Activated naive CD8-positive, alpha-beta T cell treated with anti-CD3 and anti-CD28 coated beads, Interleukin-2, amount 10 ng/mL, durations not matched to agents 7 days and 5 days (primary cell): ENCODE results near the gene S100A10. TPM values are rescaled to one million over a fixed set of nuclear protein-coding genes. Genes with fewer than 3 reads are reported as not detected.
A peak's percentile ranks its signal among the peaks of the same experiment; 100 is the strongest.

Experiments
- ATAC-seq: fragments of 150-1000 bp; cut with Tn5 transposase; one replicate; pipeline ENCODE4 v1.10.0; 2021; ENCODE audit warnings: low read depth, moderate library complexity
- POLR2A ChIA-PET: fragments of 350-600 bp; sonication (Branson Sonifier 250); formaldehyde crosslinking; loops from one replicate; lab custom pipeline; 2021; ENCODE audit warnings: antibody characterized with exemption; lab: Charles Lee
- DNase-seq: peaks from one replicate; pipeline ENCODE4 v3.0.0; 2021
- H3K27ac Mint-ChIP-seq: one replicate; pipeline ENCODE4 v1.8.0; 2022; ENCODE audit warnings: mild to moderate bottlenecking, mixed read lengths
- H3K27me3 Mint-ChIP-seq: one replicate; pipeline ENCODE4 v1.8.0; 2022; ENCODE audit warnings: mild to moderate bottlenecking, moderate library complexity, mixed read lengths
- H3K36me3 Mint-ChIP-seq: one replicate; pipeline ENCODE4 v1.8.0; 2021; ENCODE audit warnings: mild to moderate bottlenecking, mixed read lengths
- H3K4me1 Mint-ChIP-seq: one replicate; pipeline ENCODE4 v1.8.0; 2021; ENCODE audit warnings: mixed read lengths
- H3K4me3 Mint-ChIP-seq: one replicate; pipeline ENCODE4 v1.8.0; 2022; ENCODE audit warnings: mild to moderate bottlenecking, moderate library complexity, mixed read lengths
- H3K9me3 Mint-ChIP-seq: one replicate; pipeline ENCODE4 v1.8.0; 2021; ENCODE audit warnings: mixed read lengths
- total RNA-seq, 2 experiments: library from RNA; stranded (reverse); gene quantifications; one replicate each; pipeline ENCODE4 v1.2.3, GENCODE V29; 2021

S100A10 gene
- total RNA-seq, 2 experiments from 2014 or later = 529 to 544 TPM

DNA sequence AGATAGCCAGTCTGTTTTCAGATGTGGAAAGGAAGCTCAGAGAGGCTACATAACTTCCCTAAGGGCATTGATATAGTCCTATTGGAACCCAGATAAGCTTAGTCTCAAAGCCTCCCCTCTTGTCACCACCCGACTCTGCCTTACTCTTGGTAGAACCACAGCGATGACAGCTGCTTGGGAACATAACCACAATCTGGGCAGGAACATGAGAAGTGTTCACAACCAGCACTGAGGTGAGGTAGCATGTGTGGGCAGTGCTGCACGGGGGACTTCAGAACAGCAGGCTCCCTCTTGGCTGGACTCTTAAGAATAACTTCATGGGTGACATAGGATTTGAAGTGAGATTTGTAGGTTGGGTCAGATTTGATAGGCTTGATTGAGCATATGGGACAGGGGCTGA lies 9.3 kb upstream of the S100A10 start:
- DNase-seq = no peak
- Mint-ChIP-seq H3K9me3 (no peaks in the 10 kb centered on the region), H3K4me1 (peaks cover 5% of the 10 kb centered on the region), H3K27ac (no peak overlapping the region), H3K27me3 (peaks cover 45% of the 10 kb centered on the region), H3K36me3 (no peaks in the 10 kb centered on the region), H3K4me3 (no peak overlapping the region)
- no peak for ATAC-seq
- POLR2A ChIA-PET = interaction anchor here (1.1 kb wide), 1 partner anchor 35 kb away, joined by 3 read pairs; no protein-coding TSS in a partner anchor

DNA sequence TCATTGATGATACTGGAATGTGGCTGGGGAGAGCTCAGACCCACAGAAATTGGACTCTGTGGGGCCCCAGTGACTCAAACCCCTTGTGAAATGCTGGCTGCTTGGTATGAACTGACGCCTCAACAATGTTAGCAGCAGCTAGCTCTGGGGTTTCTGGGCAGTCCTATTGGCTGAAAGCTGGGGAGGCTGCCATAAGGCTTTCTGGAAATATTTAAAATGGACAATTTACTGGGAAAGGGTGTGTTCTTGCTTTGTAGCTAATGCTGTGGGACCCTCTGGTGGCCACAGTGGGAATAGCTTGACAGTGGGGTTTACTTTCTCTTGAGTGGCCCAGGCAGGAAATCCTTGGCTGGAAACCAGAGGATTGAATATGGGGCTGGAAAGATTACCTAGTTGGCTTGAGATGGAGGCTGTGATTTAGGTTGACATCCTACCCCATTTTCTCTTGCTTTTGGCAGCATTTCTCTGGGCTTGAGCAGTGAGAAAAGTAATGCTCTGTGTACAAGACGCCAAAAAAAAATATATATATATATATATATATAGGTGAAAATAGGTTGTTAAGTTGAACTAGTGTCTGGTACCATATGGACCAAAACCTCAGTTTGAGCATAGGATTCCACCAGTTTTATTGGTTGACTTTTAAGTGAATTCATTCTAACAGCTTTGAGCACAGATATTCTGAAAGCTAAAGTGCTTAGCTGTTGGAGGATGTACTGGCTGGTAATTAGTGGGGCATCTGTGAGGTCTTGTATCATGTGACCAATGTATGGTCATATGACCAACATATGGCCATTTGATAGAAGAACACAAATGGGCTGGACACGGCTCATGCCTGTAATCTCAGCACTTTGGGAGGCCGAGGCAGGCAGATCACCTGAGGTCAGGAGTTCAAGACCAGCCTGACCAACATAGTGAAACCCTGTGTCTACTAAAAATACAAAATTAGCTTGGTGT lies 8.2 kb upstream of the S100A10 start:
- Mint-ChIP-seq H3K27ac (no peak overlapping the region), H3K4me1 (peaks cover 4% of the 10 kb centered on the region), H3K27me3 (peaks cover 47% of the 10 kb centered on the region), H3K4me3 (no peak overlapping the region), H3K36me3 (no peaks in the 10 kb centered on the region), H3K9me3 (no peaks in the 10 kb centered on the region)
- POLR2A ChIA-PET = interaction anchor here (1.1 to 2.0 kb wide), 6 partner anchors 34 to 97 kb away, joined by 3 to 10 read pairs (median 4); no protein-coding TSS in a partner anchor
- ATAC-seq = peak; percentile 73
- peak; percentile 75 for DNase-seq

DNA sequence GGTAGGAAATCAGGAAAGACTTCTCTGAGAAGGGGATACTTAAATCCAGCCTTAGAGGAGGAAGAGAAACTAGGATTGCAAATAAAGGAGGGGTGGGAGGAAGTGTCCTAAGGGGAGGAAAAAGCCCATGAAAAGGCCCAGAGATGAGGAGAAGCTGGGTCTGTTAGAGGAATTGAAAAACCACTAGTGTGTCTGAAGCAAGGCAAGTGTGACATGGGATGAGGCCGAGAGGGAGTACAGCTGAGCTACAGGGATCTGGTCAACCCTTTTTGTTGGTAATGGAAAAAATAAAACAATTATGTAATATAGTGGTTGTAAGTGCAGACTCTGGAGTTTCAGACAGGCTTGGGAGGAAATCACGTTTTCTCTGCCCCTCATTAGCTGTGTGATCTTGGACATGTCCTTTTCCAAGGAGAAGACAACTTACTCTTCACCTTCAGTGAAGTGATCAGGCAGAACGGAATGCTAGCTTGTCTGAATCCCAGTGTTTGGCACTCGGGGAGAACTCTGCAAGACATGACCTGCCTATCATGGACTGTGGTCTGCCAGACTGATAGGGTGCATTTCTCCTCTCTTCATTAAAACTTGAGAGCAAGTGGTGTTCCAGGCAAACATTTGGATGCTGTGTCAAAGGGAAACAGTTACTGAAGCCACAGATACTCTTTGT lies 7.4 kb upstream of the S100A10 start:
- no peaks in the 10 kb centered on the region for H3K9me3 Mint-ChIP-seq
- no peaks in the 10 kb centered on the region for H3K36me3 Mint-ChIP-seq
- H3K4me3 Mint-ChIP-seq = no peak overlapping the region
- H3K4me1 Mint-ChIP-seq = peaks cover 3% of the 10 kb centered on the region
- DNase-seq = no peak
- ATAC-seq = no peak
- POLR2A ChIA-PET = interaction anchor here (1.1 to 2.0 kb wide), 5 partner anchors 33 to 96 kb away, joined by 3 to 10 read pairs (median 5); no protein-coding TSS in a partner anchor
- no peak overlapping the region for H3K27ac Mint-ChIP-seq
- peaks cover 47% of the 10 kb centered on the region for H3K27me3 Mint-ChIP-seq

DNA sequence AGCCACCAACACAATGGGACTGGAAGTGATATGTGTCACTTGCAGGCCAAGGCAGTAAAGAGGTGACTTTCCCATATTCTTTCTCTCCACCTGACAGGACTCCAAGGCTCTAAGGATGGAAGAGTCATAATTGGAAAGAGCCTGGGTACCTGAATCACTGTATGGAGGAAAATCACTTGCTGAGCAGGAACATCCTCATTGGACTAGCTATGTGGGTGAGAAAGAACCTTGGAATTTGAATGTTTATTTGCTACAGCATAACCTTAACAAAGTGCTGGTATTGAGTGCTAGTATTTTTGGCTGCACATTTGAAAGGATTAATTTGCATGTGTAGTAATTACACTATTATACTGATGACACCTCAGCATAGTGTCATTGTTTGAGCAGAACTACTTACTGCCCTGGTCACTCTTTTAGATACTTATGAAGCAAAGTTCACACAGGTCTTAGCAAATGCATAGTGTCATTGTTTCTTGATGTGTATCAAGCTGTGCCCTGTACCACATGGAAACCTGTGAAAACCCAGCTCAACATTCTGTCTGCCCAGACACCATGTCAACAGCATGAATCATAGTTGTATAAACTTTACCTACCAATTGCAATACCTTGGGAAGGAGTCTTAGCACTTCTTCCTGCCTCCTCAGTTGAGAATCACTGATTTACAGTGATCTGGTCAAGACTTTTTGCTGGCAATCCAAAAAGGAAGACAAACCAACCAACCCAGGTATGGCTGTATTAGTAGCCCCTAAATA lies 5.1 kb upstream of the S100A10 start:
- Mint-ChIP-seq H3K4me3 (no peak overlapping the region), H3K27ac (no peak overlapping the region), H3K4me1 (peaks cover 5% of the 10 kb centered on the region), H3K27me3 (peaks cover 34% of the 10 kb centered on the region), H3K36me3 (no peaks in the 10 kb centered on the region), H3K9me3 (no peaks in the 10 kb centered on the region)
- no peak for DNase-seq
- ATAC-seq = no peak
- POLR2A ChIA-PET = no interaction called here

DNA sequence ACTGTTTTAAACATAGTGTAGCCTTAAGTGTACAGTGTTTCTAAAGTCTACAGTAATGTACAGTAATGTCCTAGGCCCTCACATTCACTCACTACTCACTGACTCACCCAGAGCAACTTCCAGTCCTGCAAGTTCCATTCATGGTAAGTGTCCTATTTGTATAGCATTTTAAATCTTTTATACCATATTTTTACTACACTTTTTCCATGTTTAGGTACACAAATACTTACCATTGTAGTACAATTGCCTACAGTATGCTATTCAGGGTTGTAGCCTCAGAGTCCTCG lies 3.6 kb upstream of the S100A10 start:
- no peak for DNase-seq
- H3K27ac Mint-ChIP-seq = no peak overlapping the region
- POLR2A ChIA-PET = interaction anchor here (0.8 kb wide), 1 partner anchor 29 kb away, joined by 4 read pairs; no protein-coding TSS in a partner anchor
- no peaks in the 10 kb centered on the region for H3K9me3 Mint-ChIP-seq
- no peak overlapping the region for H3K4me3 Mint-ChIP-seq
- ATAC-seq = no peak
- peaks cover under 1% of the 10 kb centered on the region for H3K36me3 Mint-ChIP-seq
- peaks cover 7% of the 10 kb centered on the region for H3K4me1 Mint-ChIP-seq
- peaks cover 27% of the 10 kb centered on the region for H3K27me3 Mint-ChIP-seq

DNA sequence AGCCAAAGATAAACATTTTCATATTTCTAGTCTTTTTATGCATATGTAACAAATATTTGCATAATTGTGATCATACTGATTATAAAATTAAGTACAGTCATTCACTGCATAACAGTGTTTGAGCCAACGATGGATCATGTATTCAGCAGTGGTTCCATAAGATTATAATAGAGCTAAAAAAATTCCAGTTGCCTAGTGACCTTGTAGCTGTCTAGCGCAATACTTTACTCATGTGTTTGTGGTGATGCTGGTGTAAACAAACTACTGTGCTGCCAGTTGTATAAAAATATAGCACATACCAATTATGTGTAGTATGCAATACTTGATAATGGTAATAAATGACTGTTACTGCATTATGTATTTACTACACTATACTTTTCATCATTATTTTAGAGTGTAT lies 2.1 kb upstream of the S100A10 start:
- Mint-ChIP-seq H3K4me1 (peaks cover 20% of the 10 kb centered on the region), H3K27me3 (peaks cover 23% of the 10 kb centered on the region), H3K27ac (no peak overlapping the region), H3K36me3 (peaks cover 11% of the 10 kb centered on the region), H3K4me3 (no peak overlapping the region), H3K9me3 (no peaks in the 10 kb centered on the region)
- DNase-seq = no peak
- POLR2A ChIA-PET = no interaction called here
- no peak for ATAC-seq

DNA sequence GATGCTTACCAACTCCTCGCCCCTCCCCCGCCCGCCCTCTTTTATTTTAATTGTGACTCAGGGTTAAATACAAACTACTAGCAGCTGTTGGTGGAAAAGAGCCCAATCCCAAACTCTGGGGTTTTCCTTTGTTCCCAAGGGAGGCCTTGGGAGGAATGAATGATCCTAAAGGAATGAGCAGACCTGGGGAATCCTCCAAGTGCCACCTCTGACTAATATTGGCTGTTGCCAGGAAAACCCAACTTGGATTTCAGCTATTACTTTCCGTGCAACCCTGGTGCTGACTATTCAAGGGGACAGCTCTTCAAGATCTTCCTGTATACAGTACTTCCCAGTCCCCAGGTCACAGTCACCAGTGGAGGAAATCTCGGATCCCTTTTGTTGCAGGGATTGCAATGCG lies 1.3 kb upstream of the S100A10 start:
- Mint-ChIP-seq H3K4me1 (peaks cover 27% of the 10 kb centered on the region), H3K27me3 (peaks cover 23% of the 10 kb centered on the region), H3K36me3 (peaks cover 15% of the 10 kb centered on the region), H3K27ac (no peak overlapping the region), H3K4me3 (peak overlapping the region; percentile 35), H3K9me3 (no peaks in the 10 kb centered on the region)
- no peak for ATAC-seq
- no peak for DNase-seq
- POLR2A ChIA-PET = interaction anchor here (1.6 to 3.9 kb wide), 2 partner anchors 11 to 100 kb away, joined by 3 to 26 read pairs; no protein-coding TSS in a partner anchor

DNA sequence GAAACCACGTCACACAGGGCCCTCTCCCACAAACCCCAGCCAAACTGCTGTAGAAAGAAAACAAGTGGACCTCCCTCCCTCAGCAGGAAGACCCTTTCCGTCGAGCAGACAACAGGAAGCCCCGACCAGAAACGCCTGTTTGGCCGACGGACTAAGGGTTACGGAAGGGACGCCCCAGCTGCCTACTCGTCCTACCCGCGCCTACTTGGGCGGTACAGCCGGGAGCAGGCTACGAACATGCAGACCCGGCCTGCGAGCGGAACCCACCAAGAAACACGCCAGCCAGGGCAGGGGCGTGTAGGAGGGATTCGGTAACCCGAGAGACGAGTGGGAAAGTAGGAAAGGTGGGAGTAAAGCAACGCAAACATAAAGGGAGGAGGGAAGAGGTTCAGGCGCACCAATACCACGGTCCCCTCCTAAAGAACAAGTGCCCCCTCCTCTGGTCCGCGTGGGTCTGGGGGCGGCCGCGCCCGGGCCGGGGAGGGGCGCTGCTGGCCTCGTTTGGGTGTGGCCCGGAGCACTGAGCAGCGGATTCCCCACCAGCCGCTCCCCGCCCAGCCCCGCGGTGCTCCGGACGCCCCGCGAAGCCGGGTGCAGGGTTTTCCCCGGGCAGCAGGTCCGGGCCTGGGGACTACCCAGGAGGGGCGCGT lies 450 bp downstream of the S100A10 start:
- POLR2A ChIA-PET = interaction anchor here (0.6 to 3.9 kb wide), 6 partner anchors 9 to 233 kb away, joined by 3 to 26 read pairs (median 5); partner anchors contain the start of genes S100A11 and THEM4
- Mint-ChIP-seq H3K4me1 (peaks cover 44% of the 10 kb centered on the region), H3K9me3 (no peaks in the 10 kb centered on the region), H3K4me3 (peak overlapping the region; percentile 99), H3K27me3 (peaks cover 9% of the 10 kb centered on the region), H3K27ac (peak overlapping the region; percentile 93), H3K36me3 (peaks cover 27% of the 10 kb centered on the region)
- DNase-seq (peak; percentile 61), ATAC-seq (peak; percentile 38)

DNA sequence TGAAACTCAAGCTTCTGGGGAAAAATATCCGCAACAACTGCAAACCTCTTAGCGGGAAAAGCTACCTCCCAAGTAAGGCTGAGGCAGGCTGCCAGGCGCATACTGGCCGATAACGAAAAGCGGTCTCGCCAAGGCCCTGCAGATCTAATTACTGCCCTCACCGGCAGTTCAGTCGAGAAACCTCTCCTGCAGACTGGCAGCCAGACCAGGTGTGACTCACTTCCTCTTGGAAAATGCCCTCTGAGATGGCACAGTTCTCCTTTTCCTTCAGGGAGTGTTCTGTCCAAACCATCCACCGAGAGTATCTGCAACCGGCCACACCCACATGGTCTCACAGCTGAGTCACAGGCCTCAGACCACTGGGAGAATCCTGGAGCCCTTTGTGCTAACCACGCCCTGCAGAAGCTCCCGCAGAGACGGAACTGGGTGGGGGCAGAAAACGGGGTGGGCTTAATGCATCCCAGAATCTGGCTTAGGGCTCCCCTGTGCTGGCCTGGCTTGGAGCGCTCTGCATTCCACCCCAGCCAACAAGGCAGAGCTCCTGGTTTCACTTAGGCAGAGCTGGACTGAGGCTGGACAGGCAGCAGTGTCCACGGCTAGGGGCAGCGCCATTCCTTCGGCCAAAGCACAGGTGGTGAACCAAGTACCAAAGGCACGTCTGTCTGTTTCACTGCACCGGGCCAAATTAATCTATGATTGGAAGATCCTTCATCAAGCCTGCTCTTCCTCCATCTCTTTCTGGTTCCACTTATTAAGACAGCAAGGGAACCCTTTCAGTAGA lies 1.2 kb downstream of the S100A10 start:
- Mint-ChIP-seq H3K27me3 (peaks cover 2% of the 10 kb centered on the region), H3K27ac (peak overlapping the region; percentile 93), H3K4me1 (peaks cover 49% of the 10 kb centered on the region), H3K4me3 (peak overlapping the region; percentile 99), H3K36me3 (peaks cover 32% of the 10 kb centered on the region), H3K9me3 (no peaks in the 10 kb centered on the region)
- no peak for DNase-seq
- no peak for ATAC-seq
- POLR2A ChIA-PET = interaction anchor here (1.7 to 3.9 kb wide), 4 partner anchors 8 to 83 kb away, joined by 4 to 26 read pairs (median 7); partner anchors contain the start of genes S100A11 and THEM4

DNA sequence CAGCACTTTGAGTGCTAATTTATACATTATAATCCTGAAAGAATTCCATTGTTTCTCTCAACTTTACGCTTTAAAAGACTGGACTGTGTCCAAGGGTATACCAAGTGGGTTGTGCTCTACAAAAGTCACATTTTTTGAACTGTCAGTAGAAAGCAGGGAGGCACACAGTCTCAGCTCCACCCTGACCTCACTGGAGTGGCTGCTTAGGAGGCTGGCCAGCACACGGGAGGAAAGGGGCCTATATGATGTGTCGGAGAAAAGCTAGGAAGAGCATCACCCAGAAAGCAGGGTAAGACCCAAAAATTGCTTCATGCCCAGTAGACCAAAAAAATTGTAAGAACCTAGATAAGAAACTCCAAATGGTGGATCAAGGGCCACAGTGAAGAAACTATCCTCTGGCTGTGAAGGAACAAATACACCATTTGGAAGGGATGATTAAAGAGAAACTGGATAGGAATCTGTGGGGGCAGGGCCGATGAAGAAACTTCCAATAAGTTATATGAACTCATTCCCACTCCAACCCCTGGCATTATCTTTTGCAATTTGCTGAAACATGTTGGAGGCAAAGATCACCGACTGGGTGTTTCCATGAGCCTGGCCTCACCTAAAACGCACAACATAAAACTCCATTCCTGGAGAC lies 1.9 kb downstream of the S100A10 start:
- no peak for ATAC-seq
- POLR2A ChIA-PET = interaction anchor here (1.7 to 3.9 kb wide), 4 partner anchors 8 to 82 kb away, joined by 4 to 26 read pairs (median 7); partner anchors contain the start of genes S100A11 and THEM4
- Mint-ChIP-seq H3K36me3 (peaks cover 35% of the 10 kb centered on the region), H3K4me3 (peak overlapping the region; percentile 99), H3K27me3 (no peaks in the 10 kb centered on the region), H3K27ac (peak overlapping the region; percentile 17), H3K4me1 (peaks cover 49% of the 10 kb centered on the region), H3K9me3 (no peaks in the 10 kb centered on the region)
- no peak for DNase-seq

DNA sequence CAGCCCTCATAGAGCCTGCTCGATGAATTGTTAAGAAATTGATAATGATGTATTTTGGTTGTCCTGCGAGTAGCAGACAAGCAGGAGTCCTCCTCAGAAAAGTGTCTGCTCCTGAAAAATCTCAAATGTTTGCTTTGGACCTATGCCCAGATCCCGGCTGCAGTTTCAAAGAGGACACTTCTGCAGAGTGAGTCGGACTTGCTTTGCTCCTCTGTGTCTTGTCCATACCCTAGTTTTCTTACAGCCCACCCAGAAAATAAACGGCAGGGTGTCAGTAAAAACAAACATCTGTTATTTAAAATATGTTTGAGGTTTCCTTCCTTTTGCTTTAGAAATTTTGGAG lies 2.8 kb downstream of the S100A10 start:
- POLR2A ChIA-PET = interaction anchor here (1.2 kb wide), 1 partner anchor 16 kb away, joined by 3 read pairs; no protein-coding TSS in a partner anchor

More for the DNA sequence above, 2.8 kb downstream of the S100A10 start:
- no peaks in the 10 kb centered on the region for H3K27me3 Mint-ChIP-seq
- ATAC-seq (no peak), DNase-seq (no peak)
- H3K4me1 Mint-ChIP-seq = peaks cover 56% of the 10 kb centered on the region
- no peak overlapping the region for H3K27ac Mint-ChIP-seq
- no peaks in the 10 kb centered on the region for H3K9me3 Mint-ChIP-seq
- H3K4me3 Mint-ChIP-seq = peak overlapping the region; percentile 99
- H3K36me3 Mint-ChIP-seq = peaks cover 43% of the 10 kb centered on the region
